HepG2 (cell line): ENCODE data around the gene NFKBIZ. TPM values are rescaled to one million over a fixed set of nuclear protein-coding genes. Genes with fewer than 3 reads are reported as not detected.

ENCODE experiments used
- AFF4 ChIP-seq: sonication (generic); formaldehyde crosslinking; IDR thresholded peaks from 2 replicates; pipeline ENCODE4 v1.4.0; 2020; ENCODE audit warnings: missing genetic modification reagents
- ATF7 ChIP-seq, 2 experiments: fragments of 450-650 bp in 1 of 2; sonication (generic) in 1 of 2; formaldehyde crosslinking in 1 of 2; IDR thresholded peaks; 2 replicates each; pipeline versions ENCODE4 v1.4.0 to v1.6.1; 2016 to 2020; ENCODE audit warnings: antibody characterized with exemption in 1 of 2, mild to moderate bottlenecking in 1 of 2, missing genetic modification reagents in 1 of 2
- FOXK1 ChIP-seq: sonication (generic); formaldehyde crosslinking; IDR thresholded peaks from 2 replicates; pipeline ENCODE4 v1.4.0; 2020; ENCODE audit warnings: low read depth, missing genetic modification reagents, borderline replicate concordance
- HIC2 ChIP-seq: sonication (generic); formaldehyde crosslinking; IDR thresholded peaks from 2 replicates; pipeline ENCODE4 v1.9.0; 2022; ENCODE audit warnings: low read depth, missing genetic modification reagents
- HOXA9 ChIP-seq: sonication (generic); formaldehyde crosslinking; IDR thresholded peaks from 2 replicates; pipeline ENCODE4 v1.8.1; 2022; ENCODE audit warnings: missing genetic modification reagents, mild to moderate bottlenecking, moderate library complexity, borderline replicate concordance
- SNAPC2 ChIP-seq: sonication (generic); formaldehyde crosslinking; IDR thresholded peaks from 2 replicates; pipeline ENCODE4 v1.8.1; 2022; ENCODE audit warnings: mild to moderate bottlenecking, missing genetic modification reagents
- STAT5B ChIP-seq: sonication (generic); formaldehyde crosslinking; IDR thresholded peaks from 2 replicates; pipeline ENCODE4 v1.4.0; 2020; ENCODE audit warnings: missing genetic modification reagents
- ZFY ChIP-seq: sonication (generic); formaldehyde crosslinking; IDR thresholded peaks from 2 replicates; pipeline ENCODE4 v1.4.0; 2020; ENCODE audit warnings: missing genetic modification reagents
- ZMAT5 ChIP-seq: sonication (generic); formaldehyde crosslinking; IDR thresholded peaks from 2 replicates; pipeline ENCODE4 v1.5.0; 2020; ENCODE audit warnings: mild to moderate bottlenecking, low read depth, missing genetic modification reagents, borderline replicate concordance
- ZNF142 ChIP-seq: sonication (generic); formaldehyde crosslinking; IDR thresholded peaks from 2 replicates; pipeline ENCODE4 v1.4.0; 2020; ENCODE audit warnings: missing genetic modification reagents
- ZNF232 ChIP-seq: sonication (generic); formaldehyde crosslinking; IDR thresholded peaks from 2 replicates; pipeline ENCODE4 v1.4.0; 2020; ENCODE audit warnings: missing genetic modification reagents, borderline replicate concordance
- ZNF414 ChIP-seq: sonication (generic); formaldehyde crosslinking; IDR thresholded peaks from 2 replicates; pipeline ENCODE4 v1.5.0; 2020; ENCODE audit warnings: missing genetic modification reagents
- ZNF564 ChIP-seq: sonication (generic); formaldehyde crosslinking; IDR thresholded peaks from 2 replicates; pipeline ENCODE4 v1.8.1; 2023; ENCODE audit warnings: mild to moderate bottlenecking, missing genetic modification reagents
- ZNF615 ChIP-seq: sonication (generic); formaldehyde crosslinking; IDR thresholded peaks from 2 replicates; pipeline ENCODE4 v1.5.0; 2020; ENCODE audit warnings: mild to moderate bottlenecking, missing genetic modification reagents, borderline replicate concordance
- ZNF850 ChIP-seq: sonication (generic); formaldehyde crosslinking; conservative IDR thresholded peaks from 2 replicates; pipeline ENCODE4 v1.9.0; 2021; ENCODE audit warnings: mild to moderate bottlenecking, missing genetic modification reagents
- polyA plus RNA-seq, 8 experiments: library from polyadenylated mRNA; depleted of rRNA in 3 of 8; stranded (reverse) in 7 of 8; unstranded in 1 of 8; fragments of >200 nt; fragmentation: Illumina TruSeq in 4 of 8; extraction: Trizol in 4 of 8; gene quantifications; 2 replicates each; pipeline versions ENCODE4 v1.2.1 to v1.2.3, GENCODE V29; 2011 to 2016; ENCODE audit warnings: low read depth in 4 of 8, missing spikeins in 1 of 8, mixed read lengths in 1 of 8; ENCODE audit not compliant: insufficient read depth in 1 of 8
- total RNA-seq, 5 experiments: library from RNA; depleted of rRNA; stranded (reverse); fragments of >200 nt; fragmentation: Illumina TruSeq; extraction: Trizol; gene quantifications; 2 replicates each; pipeline ENCODE4 v1.2.3, GENCODE V29; 2016; ENCODE audit warnings: low read depth in 1 of 5

Gene NFKBIZ
- total and polyA plus RNA-seq, 2 of the 13 experiments (the other 11 are each of a cell fraction or from before 2014, with no cell fraction given), result 25.9 to 60.6 TPM

GRCh38 chr3:101848326-101848725, 988 bp upstream of the NFKBIZ start (continued):
- no peak for TF ChIP-seq ZMAT5
- no peak for TF ChIP-seq ZNF232 (CRISPR knock-in tag)
- no peak for TF ChIP-seq HOXA9 (CRISPR knock-in tag)
- no peak for TF ChIP-seq STAT5B
- no peak for TF ChIP-seq ZNF142
- no peak for TF ChIP-seq HIC2 (CRISPR knock-in tag)
- TF ChIP-seq ZNF564 (CRISPR knock-in tag), result no peak
- no peak for TF ChIP-seq ATF7 (IDR thresholded peaks at IDR 0.05)
- no peak for TF ChIP-seq ATF7 (CRISPR knock-in tag; IDR thresholded peaks at IDR 0.05)
- TF ChIP-seq ZFY (CRISPR knock-in tag), result no peak; the same call in 1 of the 2 replicates
- no peak for TF ChIP-seq ZNF414 (CRISPR knock-in tag)
- no peak for TF ChIP-seq AFF4 (CRISPR knock-in tag)
- 0 out of 2 replicates have a peak, but pooled peaks have one; percentile 25 for TF ChIP-seq FOXK1 (CRISPR knock-in tag)
- TF ChIP-seq ZNF615 (CRISPR knock-in tag), result no peak
- TF ChIP-seq SNAPC2 (CRISPR knock-in tag), result no peak
- TF ChIP-seq ZNF850 (CRISPR knock-in tag), result no peak
